H9 (cell line): ENCODE measurements around the gene UBE2D3. TPM values are rescaled to one million over a fixed set of nuclear protein-coding genes. Genes with fewer than 3 reads are reported as not detected.

ENCODE experiments used
- DNase-seq: peaks from one replicate; pipeline ENCODE4 v3.0.0-alpha.2; 2017
- H2AFZ ChIP-seq: one replicate; pipeline ENCODE4 v1.6.1; 2013; ENCODE audit warnings: mild to moderate bottlenecking, low read length, control low read depth, moderate library complexity
- H2AK5ac ChIP-seq: 2 replicates; pipeline ENCODE4 v1.6.1; 2013; ENCODE audit warnings: low read length, control low read depth, mixed read lengths; ENCODE audit not compliant: insufficient read length
- H2BK120ac ChIP-seq: one replicate; pipeline ENCODE4 v1.6.1; 2013; ENCODE audit warnings: low read depth, mild to moderate bottlenecking, low read length, control low read depth, inconsistent platforms; ENCODE audit not compliant: poor library complexity, severe bottlenecking
- H2BK12ac ChIP-seq: 2 replicates; pipeline ENCODE4 v1.6.1; 2013; ENCODE audit warnings: low read length, control low read depth, mixed read lengths, low read depth; ENCODE audit not compliant: insufficient read length
- H2BK15ac ChIP-seq: 2 replicates; pipeline ENCODE4 v1.6.1; 2013; ENCODE audit warnings: low read depth, low read length, control low read depth
- H2BK20ac ChIP-seq: one replicate; pipeline ENCODE4 v1.6.1; 2013; ENCODE audit warnings: low read depth, mild to moderate bottlenecking, low read length, control low read depth, inconsistent platforms; ENCODE audit not compliant: poor library complexity, severe bottlenecking
- H2BK5ac ChIP-seq: 2 replicates; pipeline ENCODE4 v1.6.1; 2013; ENCODE audit warnings: low read length, control low read depth, mixed read lengths; ENCODE audit not compliant: insufficient read length
- H3K14ac ChIP-seq: 2 replicates; pipeline ENCODE4 v1.6.1; 2013; ENCODE audit warnings: low read length, control low read depth; ENCODE audit not compliant: insufficient read depth
- H3K18ac ChIP-seq: 2 replicates; pipeline ENCODE4 v1.6.1; 2013; ENCODE audit warnings: low read depth, mild to moderate bottlenecking, mixed read lengths, low read length, control low read depth; ENCODE audit not compliant: insufficient read length
- H3K23ac ChIP-seq: 2 replicates; pipeline ENCODE4 v1.6.1; 2013; ENCODE audit warnings: low read length, control low read depth, mixed read lengths, low read depth; ENCODE audit not compliant: insufficient read length
- H3K23me2 ChIP-seq: 2 replicates; pipeline ENCODE4 v1.6.1; 2013; ENCODE audit warnings: low read depth, mild to moderate bottlenecking, mixed read lengths, low read length, control low read depth; ENCODE audit not compliant: insufficient read length, poor library complexity, severe bottlenecking
- H3K27ac ChIP-seq: 2 replicates; pipeline ENCODE4 v1.5.1; 2013; ENCODE audit warnings: low read length, control low read depth, mixed read lengths, low read depth; ENCODE audit not compliant: insufficient read length
- H3K27me3 ChIP-seq: 2 replicates; pipeline ENCODE4 v1.6.1; 2013; ENCODE audit warnings: low read length, control low read depth, inconsistent platforms; ENCODE audit not compliant: insufficient read depth
- H3K4ac ChIP-seq: 2 replicates; pipeline ENCODE4 v1.6.1; 2013; ENCODE audit warnings: low read depth, mild to moderate bottlenecking, control low read depth, inconsistent platforms, low read length, moderate library complexity
- H3K4me1 ChIP-seq: 2 replicates; pipeline ENCODE4 v1.6.1; 2013; ENCODE audit warnings: low read length, control low read depth, inconsistent platforms; ENCODE audit not compliant: insufficient read depth
- H3K4me2 ChIP-seq: 2 replicates; pipeline ENCODE4 v1.6.1; 2013; ENCODE audit warnings: low read length, control low read depth, mixed read lengths; ENCODE audit not compliant: insufficient read length, insufficient read depth
- H3K56ac ChIP-seq: 2 replicates; pipeline ENCODE4 v1.6.1; 2013; ENCODE audit warnings: low read depth, mild to moderate bottlenecking, mixed read lengths, low read length, control low read depth; ENCODE audit not compliant: insufficient read length
- H3K79me1 ChIP-seq: 2 replicates; pipeline ENCODE4 v1.6.1; 2013; ENCODE audit warnings: low read depth, mild to moderate bottlenecking, moderate library complexity, low read length, control low read depth, inconsistent platforms; ENCODE audit not compliant: insufficient read depth, poor library complexity, severe bottlenecking
- H3K79me2 ChIP-seq: 2 replicates; pipeline ENCODE4 v1.6.1; 2013; ENCODE audit warnings: low read length, control low read depth, inconsistent platforms; ENCODE audit not compliant: insufficient read depth
- H3K9ac ChIP-seq: 2 replicates; pipeline ENCODE4 v1.6.1; 2013; ENCODE audit warnings: low read length, control low read depth, mixed read lengths; ENCODE audit not compliant: insufficient read length; ENCODE audit errors: extremely low read depth
- H3K9me3 ChIP-seq: one replicate; pipeline ENCODE4 v1.6.1; 2013; ENCODE audit warnings: low read depth, low read length, inconsistent platforms; ENCODE audit not compliant: control insufficient read depth
- H3T11ph ChIP-seq: one replicate; pipeline ENCODE4 v1.6.1; 2013; ENCODE audit warnings: mild to moderate bottlenecking, low read length, control low read depth, inconsistent platforms
- H4K20me1 ChIP-seq: one replicate; pipeline ENCODE4 v1.6.1; 2013; ENCODE audit not compliant: control insufficient read depth, insufficient read length, insufficient read depth
- H4K5ac ChIP-seq: 2 replicates; pipeline ENCODE4 v1.6.1; 2013; ENCODE audit warnings: low read depth, mild to moderate bottlenecking, mixed read lengths, low read length, control low read depth; ENCODE audit not compliant: insufficient read length
- H4K8ac ChIP-seq: replicated peaks from 2 replicates; pipeline ENCODE4 v1.6.1; 2013; ENCODE audit warnings: low read length, control low read depth, mixed read lengths, low read depth; ENCODE audit not compliant: insufficient read length
- H4K91ac ChIP-seq: 2 replicates; pipeline ENCODE4 v1.6.1; 2013; ENCODE audit warnings: low read depth, mild to moderate bottlenecking, moderate library complexity, mixed read lengths, low read length, control low read depth; ENCODE audit not compliant: insufficient read length
- H3K27ac Mint-ChIP-seq, 3 experiments: 2 replicates in 2 of 3; 3 replicates in 1 of 3; pipeline ENCODE4 v1.8.0; 2020 to 2021; ENCODE audit warnings: mixed read lengths in 3 of 3, mild to moderate bottlenecking in 1 of 3, moderate library complexity in 1 of 3
- H3K27me3 Mint-ChIP-seq: 2 replicates; pipeline ENCODE4 v1.8.0; 2021; ENCODE audit warnings: low read depth, mild to moderate bottlenecking, moderate library complexity, mixed read lengths
- H3K36me3 Mint-ChIP-seq, 3 experiments: 2 replicates in 2 of 3; 3 replicates in 1 of 3; pipeline ENCODE4 v1.8.0; 2020 to 2021; ENCODE audit warnings: low read depth in 3 of 3, mixed read lengths in 3 of 3; ENCODE audit not compliant: insufficient read depth in 1 of 3
- H3K4me1 Mint-ChIP-seq, 2 experiments: 2 replicates each; pipeline ENCODE4 v1.8.0; 2020; ENCODE audit warnings: mixed read lengths in 2 of 2
- H3K4me3 Mint-ChIP-seq, 2 experiments: 2 replicates in 1 of 2; 3 replicates in 1 of 2; pipeline ENCODE4 v1.8.0; 2020 to 2021; ENCODE audit warnings: mild to moderate bottlenecking in 2 of 2, mixed read lengths in 2 of 2, moderate library complexity in 1 of 2
- H3K9me3 Mint-ChIP-seq, 2 experiments: 2 replicates in 1 of 2; 3 replicates in 1 of 2; pipeline ENCODE4 v1.8.0; 2020; ENCODE audit warnings: mild to moderate bottlenecking in 2 of 2, mixed read lengths in 2 of 2, moderate library complexity in 1 of 2
- CTCF ChIP-seq: fragments of 200-600 bp; sonication (generic); conservative IDR thresholded peaks from 3 replicates; pipeline ENCODE4 v1.8.0; 2021; ENCODE audit warnings: antibody characterized with exemption, mild to moderate bottlenecking
- WGBS: extraction: QIAGEN DNeasy Blood & Tissue Kit; methylation state at CpG from one replicate; pipeline ENCODE4 v1.1.7; 2013; ENCODE audit warnings: missing lambda C conversion rate, low lambda C conversion rate, mixed read lengths; ENCODE audit not compliant: insufficient read length; ENCODE audit errors: extremely low coverage; 5-methylcytosine and 5-hydroxymethylcytosine counted together
- total RNA-seq: library from RNA; stranded (reverse); gene quantifications from 2 replicates; pipeline ENCODE4 v1.2.1, GENCODE V29; 2021

The UBE2D3 gene
- total RNA-seq, 1 experiment from 2014 or later = 378 TPM

GRCh38 chr4:102823897-102824296, 3.5 kb downstream of the UBE2D3 start:
- peaks cover 64% of the 10 kb centered on the region; the same call in 1 of the 2 replicates for H3K79me2 ChIP-seq
- H3T11ph ChIP-seq = no peak overlapping the region
- TF ChIP-seq CTCF = no peak
- no peak overlapping the region for H4K8ac ChIP-seq
- peak overlapping the region; percentile 73 for H3K4me2 ChIP-seq
- H2AK5ac ChIP-seq = no peak overlapping the region
- H2BK15ac ChIP-seq = no peak overlapping the region
- no peak overlapping the region for H4K5ac ChIP-seq
- DNase-seq = no peak
- Mint-ChIP-seq H3K27ac (no peak overlapping the region), H3K27me3 (no peaks in the 10 kb centered on the region), H3K36me3 (peaks cover 3 to 18% (median 10%) of the 10 kb centered on the region in 3 experiments; a peak in 5 of 7 replicates), H3K4me3 (peak overlapping the region in 1 of 2 experiments; percentile 27; a peak in 2 of 5 replicates), H3K4me1 (peaks cover 38 to 53% of the 10 kb centered on the region in 2 experiments), H3K9me3 (no peaks in the 10 kb centered on the region; a peak in 1 of 5 replicates)
- no peak overlapping the region for H3K27ac ChIP-seq
- peaks cover 6% of the 10 kb centered on the region; the same call in 1 of the 2 replicates for H3K4me1 ChIP-seq
- no peak overlapping the region for H2AFZ ChIP-seq
- H2BK120ac ChIP-seq = no peak overlapping the region
- no peak overlapping the region for H4K91ac ChIP-seq
- H2BK20ac ChIP-seq = no peak overlapping the region
- H3K79me1 ChIP-seq = no peaks in the 10 kb centered on the region
- H2BK5ac ChIP-seq = no peak overlapping the region
- peaks cover 2% of the 10 kb centered on the region for H4K20me1 ChIP-seq
- no peaks in the 10 kb centered on the region for H3K27me3 ChIP-seq
- no peaks in the 10 kb centered on the region for H3K9me3 ChIP-seq
- H3K18ac ChIP-seq = no peak overlapping the region
- H3K23me2 ChIP-seq = no peaks in the 10 kb centered on the region
- H3K9ac ChIP-seq = no peak overlapping the region
- H3K23ac ChIP-seq = no peak overlapping the region
- H2BK12ac ChIP-seq = no peak overlapping the region
- WGBS = no CpG with 5 or more reads among the region's 4 CpGs
- H3K56ac ChIP-seq = no peak overlapping the region
- no peak overlapping the region for H3K14ac ChIP-seq
- no peak overlapping the region for H3K4ac ChIP-seq
